Activated CD4-positive, alpha-beta T cell treated with anti-CD3 and anti-CD28 coated beads, Interleukin-2, amount 10 ng/mL, durations not matched to agents 7 days and 5 days (primary cell): ENCODE data around the gene PPP2R3C. TPM values are rescaled to one million over a fixed set of nuclear protein-coding genes. Genes with fewer than 3 reads are reported as not detected.

ENCODE experiments used
- CTCF ChIA-PET: fragments of 350-600 bp; sonication (Branson Sonifier 250); formaldehyde crosslinking; loops from one replicate; lab custom pipeline; 2021; ENCODE audit warnings: antibody characterized with exemption; lab: Charles Lee
- POLR2A ChIA-PET: fragments of 350-600 bp; sonication (Branson Sonifier 250); formaldehyde crosslinking; loops from one replicate; lab custom pipeline; 2021; ENCODE audit warnings: antibody characterized with exemption; lab: Charles Lee
- DNase-seq: peaks from one replicate; pipeline ENCODE4 v3.0.0-alpha.2; 2020
- H3K27ac Mint-ChIP-seq: one replicate; pipeline ENCODE4 v1.8.0; 2021; ENCODE audit warnings: mild to moderate bottlenecking, moderate library complexity, mixed read lengths
- H3K27me3 Mint-ChIP-seq: one replicate; pipeline ENCODE4 v1.8.0; 2021; ENCODE audit warnings: mixed read lengths
- H3K36me3 Mint-ChIP-seq: one replicate; pipeline ENCODE4 v1.8.0; 2021; ENCODE audit warnings: low read depth, mixed read lengths
- H3K4me1 Mint-ChIP-seq: one replicate; pipeline ENCODE4 v1.8.0; 2021; ENCODE audit warnings: mixed read lengths
- H3K4me3 Mint-ChIP-seq: one replicate; pipeline ENCODE4 v1.8.0; 2021; ENCODE audit warnings: mild to moderate bottlenecking, moderate library complexity, mixed read lengths
- H3K9me3 Mint-ChIP-seq: one replicate; pipeline ENCODE4 v1.8.0; 2021; ENCODE audit warnings: mixed read lengths
- total RNA-seq, 2 experiments: library from RNA; stranded (reverse); gene quantifications; one replicate each; pipeline ENCODE4 v1.2.3, GENCODE V29; 2021

The PPP2R3C gene
- total RNA-seq, 2 experiments from 2014 or later, result 37.4 to 41.3 TPM

DNA sequence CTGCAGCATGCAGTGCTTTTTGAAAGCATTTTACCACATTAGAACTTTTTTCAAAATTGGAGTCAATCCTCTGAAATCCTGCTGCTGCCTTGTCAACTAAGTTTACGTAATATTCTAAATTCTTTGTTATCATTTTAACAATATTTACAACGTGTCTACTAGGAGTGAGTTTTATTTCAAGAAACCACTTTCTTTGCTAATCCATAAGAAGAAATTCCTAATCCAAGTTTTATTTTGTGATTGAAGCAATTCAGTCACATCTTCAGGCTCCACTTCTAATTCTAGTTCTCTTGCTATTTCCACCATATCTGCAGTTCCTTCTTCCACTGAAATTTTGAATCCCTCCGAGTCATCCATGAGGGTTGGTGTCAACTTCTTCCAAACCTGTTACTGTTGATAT is 25.9 kb upstream of the PPP2R3C start:
- H3K4me1 Mint-ChIP-seq, result no peaks in the 10 kb centered on the region
- H3K27me3 Mint-ChIP-seq, result no peaks in the 10 kb centered on the region
- H3K9me3 Mint-ChIP-seq, result no peaks in the 10 kb centered on the region
- no peak overlapping the region for H3K27ac Mint-ChIP-seq
- H3K4me3 Mint-ChIP-seq, result no peak overlapping the region
- no peak for DNase-seq
- ChIA-PET CTCF (interaction anchor here (0.5 kb wide), 1 partner anchor 120 kb away, joined by 4 read pairs; no protein-coding TSS in a partner anchor), POLR2A (no interaction called here)
- H3K36me3 Mint-ChIP-seq, result peaks cover 25% of the 10 kb centered on the region

DNA sequence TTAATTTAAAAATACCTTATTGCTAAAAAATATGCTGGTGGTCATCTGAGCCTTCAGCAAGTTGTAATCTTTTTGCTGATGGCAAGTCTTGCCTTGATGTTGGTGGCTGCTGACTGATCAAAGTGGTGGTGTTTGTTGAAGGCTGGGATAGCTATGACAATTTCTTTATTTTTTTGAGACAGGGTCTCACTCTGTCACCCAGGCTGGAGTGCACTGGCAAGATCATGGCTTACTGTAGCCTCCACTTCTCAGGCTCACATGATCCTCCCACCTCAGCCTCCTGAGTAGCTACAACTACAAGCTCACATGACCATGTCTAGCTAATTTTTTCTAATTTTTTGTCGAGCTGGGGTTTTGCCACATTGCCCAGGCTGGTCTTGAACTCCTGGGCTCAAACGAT is 25.4 kb upstream of the PPP2R3C start:
- Mint-ChIP-seq H3K4me3 (no peak overlapping the region), H3K9me3 (no peaks in the 10 kb centered on the region), H3K27me3 (no peaks in the 10 kb centered on the region), H3K27ac (no peak overlapping the region), H3K36me3 (peaks cover 25% of the 10 kb centered on the region), H3K4me1 (no peaks in the 10 kb centered on the region)
- POLR2A ChIA-PET, result no interaction called here
- DNase-seq, result no peak
- CTCF ChIA-PET, result interaction anchor here (0.5 to 1.0 kb wide), 3 partner anchors 9 to 121 kb away, joined by 4 read pairs; no protein-coding TSS in a partner anchor

DNA sequence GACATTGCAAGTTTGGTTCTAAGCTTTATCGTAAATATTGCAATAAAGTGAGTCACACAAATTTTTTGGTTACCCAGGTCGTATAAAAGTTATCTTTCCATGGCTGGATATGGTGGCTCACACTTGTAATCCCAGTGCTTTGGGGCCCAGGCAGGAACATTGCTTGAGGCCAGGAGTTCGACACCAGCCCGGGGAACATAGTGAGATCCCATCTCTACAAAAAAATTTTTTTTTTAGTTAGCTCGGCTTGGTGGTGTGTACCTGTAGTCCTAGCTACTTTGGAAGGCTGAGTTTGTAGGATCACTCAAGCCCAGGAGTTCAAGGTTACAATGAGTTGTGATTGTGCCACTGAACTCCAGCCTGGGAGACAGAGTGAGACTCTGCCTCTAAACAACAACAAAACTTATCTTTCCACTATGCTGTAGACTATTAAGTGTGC is 24.9 kb upstream of the PPP2R3C start:
- H3K36me3 Mint-ChIP-seq, result peaks cover 25% of the 10 kb centered on the region
- DNase-seq, result no peak
- no peaks in the 10 kb centered on the region for H3K27me3 Mint-ChIP-seq
- H3K4me3 Mint-ChIP-seq, result no peak overlapping the region
- CTCF ChIA-PET, result interaction anchor here (1.0 kb wide), 2 partner anchors 9 to 15 kb away, joined by 4 read pairs; no protein-coding TSS in a partner anchor
- POLR2A ChIA-PET, result no interaction called here
- H3K4me1 Mint-ChIP-seq, result no peaks in the 10 kb centered on the region
- H3K27ac Mint-ChIP-seq, result no peak overlapping the region
- H3K9me3 Mint-ChIP-seq, result no peaks in the 10 kb centered on the region

DNA sequence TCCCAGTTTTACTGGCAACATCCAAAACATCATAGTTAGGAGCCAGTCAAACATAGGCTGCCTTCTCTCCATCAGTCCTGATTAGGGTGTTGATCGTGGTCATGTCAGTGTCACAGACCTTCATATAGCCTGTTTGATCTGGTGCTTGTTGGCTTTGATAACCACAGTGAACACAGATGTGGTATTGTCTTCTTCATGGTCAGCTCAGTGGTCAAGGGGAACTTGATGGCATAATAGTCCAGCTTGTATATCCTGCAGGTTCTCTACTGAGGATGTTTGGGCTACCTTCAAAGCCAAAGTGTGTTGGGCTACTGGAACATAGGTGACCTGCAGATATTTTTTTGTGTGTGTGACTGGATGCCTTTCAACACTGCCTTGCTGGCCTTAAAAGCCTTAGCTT is 22.2 kb upstream of the PPP2R3C start:
- no peaks in the 10 kb centered on the region for H3K27me3 Mint-ChIP-seq
- no peak overlapping the region for H3K27ac Mint-ChIP-seq
- H3K4me1 Mint-ChIP-seq, result peaks cover 6% of the 10 kb centered on the region
- no peaks in the 10 kb centered on the region for H3K9me3 Mint-ChIP-seq
- CTCF ChIA-PET, result interaction anchor here (0.7 kb wide), 2 partner anchors 15 to 273 kb away, joined by 3 read pairs; no protein-coding TSS in a partner anchor
- H3K36me3 Mint-ChIP-seq, result peaks cover 15% of the 10 kb centered on the region
- no peak overlapping the region for H3K4me3 Mint-ChIP-seq
- POLR2A ChIA-PET, result no interaction called here
- DNase-seq, result no peak

DNA sequence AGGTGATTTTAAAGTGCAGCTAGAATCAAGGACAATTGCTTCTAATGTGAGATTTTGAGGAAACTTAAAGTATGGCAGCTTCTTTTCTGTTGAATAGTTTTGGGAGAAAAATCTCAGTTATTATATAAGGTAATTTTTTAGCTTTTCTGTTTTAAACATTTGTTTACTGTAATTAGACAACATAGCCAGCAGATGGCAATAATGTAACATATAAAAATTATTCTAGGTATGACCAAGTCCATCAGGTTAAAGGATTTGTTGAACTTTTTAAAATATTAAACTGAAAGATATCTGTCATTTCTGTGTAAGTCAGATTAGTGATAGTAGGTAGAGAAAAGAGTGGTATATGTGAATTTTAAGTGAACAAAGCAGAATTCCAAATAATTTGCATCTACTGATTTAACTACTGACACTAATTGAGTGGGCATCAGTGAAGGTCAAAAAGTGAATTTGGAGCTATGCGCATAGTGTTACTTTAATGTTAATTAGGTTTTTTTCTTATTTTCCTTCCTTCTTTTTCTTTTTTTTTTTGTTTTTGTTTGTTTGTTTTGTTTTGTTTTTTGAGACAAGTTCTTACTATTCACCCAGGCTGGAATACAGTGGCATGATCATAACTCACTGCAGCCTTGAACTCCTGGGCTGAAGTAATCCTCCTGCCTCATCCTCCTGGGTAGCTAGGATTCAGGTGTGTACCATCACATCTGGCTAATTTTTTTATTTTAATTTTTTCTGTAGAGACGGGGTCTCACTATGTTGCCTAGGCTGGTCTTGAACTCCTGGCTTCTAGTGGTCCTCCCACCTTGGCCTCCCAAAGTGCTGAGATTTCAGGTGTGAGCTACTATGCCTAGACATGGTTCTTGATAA is 19.2 kb upstream of the PPP2R3C start:
- no peak overlapping the region for H3K27ac Mint-ChIP-seq
- no peaks in the 10 kb centered on the region for H3K9me3 Mint-ChIP-seq
- peaks cover 15% of the 10 kb centered on the region for H3K4me1 Mint-ChIP-seq
- DNase-seq, result no peak
- peaks cover 16% of the 10 kb centered on the region for H3K36me3 Mint-ChIP-seq
- H3K27me3 Mint-ChIP-seq, result no peaks in the 10 kb centered on the region
- H3K4me3 Mint-ChIP-seq, result no peak overlapping the region
- POLR2A ChIA-PET, result interaction anchor here (0.6 kb wide), 1 partner anchor 607 kb away, joined by 6 read pairs; no protein-coding TSS in a partner anchor
- CTCF ChIA-PET, result interaction anchor here (0.5 to 1.0 kb wide), 2 partner anchors 123 to 264 kb away, joined by 5 read pairs; partner anchors contain the start of gene NFKBIA

DNA sequence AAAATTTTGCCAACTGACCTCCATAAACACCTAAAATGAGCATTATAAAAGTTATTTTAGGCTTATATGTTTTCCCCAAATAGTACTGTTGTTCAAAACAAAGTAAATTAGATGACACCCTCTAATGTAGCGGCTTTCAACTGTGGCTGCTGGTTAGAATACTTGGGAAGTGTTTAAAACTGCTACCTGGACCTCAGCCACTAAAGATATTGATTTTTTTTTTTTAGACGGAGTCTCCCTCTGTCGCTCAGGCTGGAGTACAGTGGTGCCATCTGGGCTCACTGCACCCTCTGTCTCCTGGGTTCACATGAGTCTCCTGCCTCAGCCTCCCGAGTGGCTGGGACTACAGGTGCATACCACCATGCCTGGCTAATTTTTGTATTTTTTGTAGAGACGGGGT is 16.8 kb upstream of the PPP2R3C start:
- DNase-seq, result no peak
- H3K4me3 Mint-ChIP-seq, result no peak overlapping the region
- ChIA-PET CTCF (no interaction called here), POLR2A (no interaction called here)
- no peak overlapping the region for H3K27ac Mint-ChIP-seq
- H3K27me3 Mint-ChIP-seq, result no peaks in the 10 kb centered on the region
- peaks cover 34% of the 10 kb centered on the region for H3K36me3 Mint-ChIP-seq
- peaks cover 16% of the 10 kb centered on the region for H3K4me1 Mint-ChIP-seq
- H3K9me3 Mint-ChIP-seq, result no peaks in the 10 kb centered on the region

DNA sequence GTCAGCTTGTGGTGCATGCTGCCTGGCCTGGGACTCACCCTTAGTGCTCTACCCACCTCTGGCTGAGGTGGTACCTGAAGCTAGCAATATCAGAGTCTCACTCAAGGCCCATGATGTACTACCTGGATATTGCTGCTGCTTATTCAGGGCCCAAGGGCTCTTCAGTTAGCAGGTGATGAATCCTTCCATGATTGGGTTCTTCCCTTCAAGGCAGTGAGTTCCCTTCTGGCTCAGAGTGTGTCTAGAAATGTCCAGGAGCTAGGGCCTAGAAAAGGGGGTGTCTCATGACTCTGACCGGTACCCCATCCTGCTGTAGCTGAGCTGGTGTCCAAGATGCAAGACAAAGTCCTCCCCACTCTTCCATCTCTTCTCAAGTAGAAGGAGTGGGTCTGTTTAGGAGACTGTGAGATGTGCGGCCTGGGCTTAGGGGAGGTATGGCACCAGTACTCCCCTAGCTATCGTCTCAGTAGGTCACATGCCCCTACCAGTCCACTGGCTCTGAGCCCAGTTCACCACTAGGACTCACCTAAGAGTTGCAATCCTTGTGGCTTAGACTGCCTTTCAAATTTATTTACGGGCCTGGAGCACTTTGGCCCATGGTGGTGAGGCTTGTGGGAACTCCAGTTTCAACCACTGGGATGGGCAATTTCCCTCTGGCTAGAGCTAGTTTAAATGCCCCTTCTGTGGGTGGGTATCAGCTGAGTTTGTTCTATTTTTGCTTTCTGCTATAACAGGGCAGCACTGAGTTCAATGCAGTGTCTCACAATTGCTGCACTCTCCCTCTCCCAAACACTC is 12.7 kb upstream of the PPP2R3C start:
- H3K27ac Mint-ChIP-seq, result no peak overlapping the region
- no peak for DNase-seq
- POLR2A ChIA-PET, result no interaction called here
- peaks cover 49% of the 10 kb centered on the region for H3K36me3 Mint-ChIP-seq
- H3K4me3 Mint-ChIP-seq, result no peak overlapping the region
- no peaks in the 10 kb centered on the region for H3K27me3 Mint-ChIP-seq
- H3K9me3 Mint-ChIP-seq, result peaks cover 5% of the 10 kb centered on the region
- peaks cover 13% of the 10 kb centered on the region for H3K4me1 Mint-ChIP-seq
- CTCF ChIA-PET, result interaction anchor here (0.6 to 2.1 kb wide), 5 partner anchors 11 to 541 kb away, joined by 3 to 8 read pairs (median 4); partner anchors contain the start of genes PPP2R3C and PRORP

DNA sequence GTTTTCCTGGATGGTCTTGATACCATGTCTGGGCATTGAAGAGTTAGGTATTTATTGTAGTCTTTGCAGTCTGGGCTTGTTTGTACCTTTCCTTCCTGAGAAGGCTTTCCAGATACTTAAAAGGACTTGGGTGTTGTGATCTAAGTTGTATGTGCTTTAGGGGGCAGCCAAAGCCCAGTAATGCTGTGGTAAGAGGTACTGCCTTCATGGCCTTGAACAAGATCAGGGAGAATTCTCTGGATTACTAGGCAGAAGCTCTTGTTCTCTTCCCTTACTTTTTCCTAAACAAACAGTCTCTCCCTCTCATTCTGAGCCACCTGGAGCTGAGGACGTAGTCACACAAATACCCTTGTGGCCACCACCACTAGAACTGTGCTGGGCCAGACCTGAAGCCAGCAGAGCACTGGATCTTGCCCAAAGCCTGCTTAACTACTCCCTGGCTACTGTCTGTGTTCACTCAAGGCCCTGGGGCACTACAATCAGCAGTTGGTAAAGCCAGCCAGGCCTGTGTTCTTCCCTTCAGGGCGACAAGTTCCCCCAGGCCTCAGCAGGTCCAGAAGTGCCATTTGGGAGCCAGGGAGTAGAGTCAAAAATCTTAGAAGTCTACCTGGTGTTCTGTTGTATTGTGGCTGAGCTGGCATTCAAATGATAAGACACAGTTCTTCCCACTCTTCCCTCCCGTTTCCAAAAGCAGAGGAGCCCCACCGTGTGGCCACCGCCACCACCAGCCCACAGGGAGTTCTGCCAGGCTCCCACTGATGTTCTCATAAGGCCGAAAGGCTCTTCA is 11.9 kb upstream of the PPP2R3C start:
- peaks cover 53% of the 10 kb centered on the region for H3K36me3 Mint-ChIP-seq
- no peak overlapping the region for H3K4me3 Mint-ChIP-seq
- ChIA-PET POLR2A (no interaction called here), CTCF (interaction anchor here (0.6 to 2.1 kb wide), 4 partner anchors 10 to 542 kb away, joined by 3 to 8 read pairs (median 4); no protein-coding TSS in a partner anchor)
- no peak for DNase-seq
- H3K4me1 Mint-ChIP-seq, result peaks cover 13% of the 10 kb centered on the region
- no peaks in the 10 kb centered on the region for H3K27me3 Mint-ChIP-seq
- no peak overlapping the region for H3K27ac Mint-ChIP-seq
- peaks cover 5% of the 10 kb centered on the region for H3K9me3 Mint-ChIP-seq

DNA sequence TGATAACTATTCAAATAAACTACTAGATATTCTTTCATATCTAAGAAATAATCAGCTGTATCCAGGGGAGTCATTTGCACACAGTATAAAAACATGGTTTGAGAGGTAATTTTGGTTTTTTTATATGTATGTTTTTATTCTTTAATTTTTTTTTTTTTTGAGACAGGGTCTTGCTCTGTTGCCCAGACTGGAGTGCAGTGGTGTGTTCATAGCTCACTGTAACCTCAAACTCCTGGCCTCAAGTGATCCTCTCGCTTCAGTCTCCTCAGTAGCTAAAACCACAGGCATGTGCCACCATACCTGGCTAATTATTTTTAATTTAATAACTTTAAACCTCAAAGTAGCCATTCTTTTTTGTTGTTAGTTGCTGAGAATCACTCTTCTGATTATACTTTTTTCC is 2.3 kb upstream of the PPP2R3C start:
- Mint-ChIP-seq H3K4me1 (peaks cover 55% of the 10 kb centered on the region), H3K27ac (peak overlapping the region; percentile 100), H3K9me3 (no peaks in the 10 kb centered on the region), H3K4me3 (peak overlapping the region; percentile 96), H3K27me3 (no peaks in the 10 kb centered on the region), H3K36me3 (peaks cover 37% of the 10 kb centered on the region)
- no peak for DNase-seq
- ChIA-PET CTCF (interaction anchor here (0.6 to 3.5 kb wide), 5 partner anchors 26 to 298 kb away, joined by 3 to 14 read pairs (median 4); partner anchors contain the start of gene NFKBIA), POLR2A (no interaction called here)

DNA sequence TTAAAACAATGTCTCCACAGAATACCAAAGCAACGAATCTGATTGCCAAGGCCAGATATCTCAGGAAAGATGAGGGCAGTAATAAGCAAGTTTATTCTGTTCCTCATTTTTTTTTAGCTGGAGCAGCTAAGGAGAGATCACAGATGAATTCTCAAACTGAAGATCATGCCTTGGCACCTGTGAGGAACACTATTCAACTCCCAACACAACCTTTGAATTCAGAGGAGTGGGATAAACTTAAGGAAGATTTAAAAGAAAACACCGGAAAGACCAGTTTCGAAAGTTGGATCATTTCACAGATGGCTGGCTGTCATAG is 1.6 kb upstream of the PPP2R3C start:
- H3K4me1 Mint-ChIP-seq, result peaks cover 55% of the 10 kb centered on the region
- ChIA-PET CTCF (interaction anchor here (0.6 to 3.5 kb wide), 8 partner anchors 11 to 299 kb away, joined by 3 to 14 read pairs (median 4); partner anchors contain the start of gene NFKBIA), POLR2A (interaction anchor here (1.3 kb wide), 1 partner anchor 9 kb away, joined by 3 read pairs; no protein-coding TSS in a partner anchor)
- H3K36me3 Mint-ChIP-seq, result peaks cover 38% of the 10 kb centered on the region
- H3K27ac Mint-ChIP-seq, result peak overlapping the region; percentile 100
- H3K27me3 Mint-ChIP-seq, result no peaks in the 10 kb centered on the region
- H3K9me3 Mint-ChIP-seq, result no peaks in the 10 kb centered on the region
- no peak for DNase-seq
- peak overlapping the region; percentile 96 for H3K4me3 Mint-ChIP-seq

DNA sequence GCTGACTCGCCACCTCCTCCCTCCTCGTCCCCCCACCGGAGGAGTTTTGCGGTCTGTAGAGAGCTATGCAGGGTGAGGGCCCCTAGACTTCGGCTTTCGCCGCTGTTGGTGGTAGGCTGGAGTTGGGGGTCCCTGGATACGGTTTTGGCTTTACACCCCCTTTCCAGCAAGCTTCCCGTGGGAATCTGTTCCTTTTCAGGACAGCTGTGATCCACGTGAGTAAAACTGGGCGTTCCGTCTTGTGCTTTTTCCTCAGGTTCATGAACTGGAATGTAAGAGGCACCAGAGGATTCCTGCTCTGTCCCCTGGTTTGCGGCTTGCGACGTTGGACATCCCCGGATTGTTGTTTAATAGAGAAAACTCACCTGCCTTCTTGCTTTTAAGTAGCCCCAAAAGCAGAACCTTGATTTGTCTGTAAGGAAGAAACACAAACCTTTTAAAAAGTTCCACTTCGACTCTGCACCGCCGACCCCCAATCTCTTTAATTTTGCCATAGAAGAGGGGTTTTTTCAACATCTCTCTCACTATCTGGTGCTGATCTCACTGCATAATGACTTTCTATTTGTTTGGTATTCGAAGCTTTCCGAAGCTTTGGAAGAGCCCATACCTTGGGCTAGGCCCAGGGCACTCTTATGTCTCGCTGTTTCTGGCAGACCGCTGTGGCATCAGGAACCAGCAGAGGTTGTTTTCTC is 1.1 kb upstream of the PPP2R3C start:
- ChIA-PET POLR2A (interaction anchor here (1.3 kb wide), 1 partner anchor 9 kb away, joined by 3 read pairs; no protein-coding TSS in a partner anchor), CTCF (interaction anchor here (0.6 to 3.5 kb wide), 10 partner anchors 11 to 299 kb away, joined by 3 to 14 read pairs (median 4); partner anchors contain the start of gene NFKBIA)
- H3K27ac Mint-ChIP-seq, result peak overlapping the region; percentile 100
- peak; percentile 11 for DNase-seq
- H3K4me3 Mint-ChIP-seq, result peak overlapping the region; percentile 96
- no peaks in the 10 kb centered on the region for H3K9me3 Mint-ChIP-seq
- peaks cover 52% of the 10 kb centered on the region for H3K4me1 Mint-ChIP-seq
- peaks cover 35% of the 10 kb centered on the region for H3K36me3 Mint-ChIP-seq
- no peaks in the 10 kb centered on the region for H3K27me3 Mint-ChIP-seq
